Activated CD4-positive, alpha-beta memory T cell treated with anti-CD3 and anti-CD28 coated beads for 36 hours (primary cell): ENCODE measurements around the gene RAPGEF4. TPM values are rescaled to one million over a fixed set of nuclear protein-coding genes. Genes with fewer than 3 reads are reported as not detected.

Experiments used
- CTCF ChIA-PET: fragments of 350-600 bp; sonication (Branson Sonifier 250); formaldehyde crosslinking; loops from one replicate; lab custom pipeline; 2021; ENCODE audit warnings: antibody characterized with exemption, inconsistent platforms; lab: Charles Lee
- POLR2A ChIA-PET: fragments of 350-600 bp; sonication (Branson Sonifier 250); formaldehyde crosslinking; loops from one replicate; lab custom pipeline; 2021; ENCODE audit warnings: antibody characterized with exemption; lab: Charles Lee
- DNase-seq: peaks from one replicate; pipeline ENCODE4 v3.0.0-alpha.2; 2020
- H3K27ac Mint-ChIP-seq: one replicate; pipeline ENCODE4 v1.8.0; 2021; ENCODE audit warnings: mixed read lengths
- H3K27me3 Mint-ChIP-seq: one replicate; pipeline ENCODE4 v1.8.0; 2021; ENCODE audit warnings: mixed read lengths
- H3K36me3 Mint-ChIP-seq: one replicate; pipeline ENCODE4 v1.8.0; 2021; ENCODE audit warnings: mixed read lengths
- H3K4me1 Mint-ChIP-seq: one replicate; pipeline ENCODE4 v1.8.0; 2021; ENCODE audit warnings: low read depth, mixed read lengths
- H3K4me3 Mint-ChIP-seq: one replicate; pipeline ENCODE4 v1.8.0; 2021; ENCODE audit warnings: mild to moderate bottlenecking, mixed read lengths
- H3K9me3 Mint-ChIP-seq: one replicate; pipeline ENCODE4 v1.8.0; 2021; ENCODE audit warnings: mixed read lengths
- intact Hi-C: fragments of 100-400 bp; cut with micrococcal nuclease; formaldehyde crosslinking; loops from one replicate; pipeline ENCODE4 v1.15.1; 2023
- total RNA-seq, 2 experiments: library from RNA; stranded (reverse); gene quantifications; one replicate each; pipeline ENCODE4 v1.2.3, GENCODE V29; 2021

RAPGEF4 gene
- total RNA-seq, 2 experiments from 2014 or later: 0.21 TPM; not detected in 1

- H3K27me3 Mint-ChIP-seq: peaks cover 4% of the 10 kb centered on the region
- intact Hi-C loops: loop anchor here (2.0 to 10.0 kb wide), 2 partner anchors 117 to 535 kb away; no protein-coding TSS in a partner anchor
- no peaks in the 10 kb centered on the region for H3K4me1 Mint-ChIP-seq
- POLR2A ChIA-PET: no interaction called here
- CTCF ChIA-PET: interaction anchor here (0.6 to 2.9 kb wide), 10 partner anchors 10 to 1894 kb away, joined by 3 to 19 read pairs (median 4); no protein-coding TSS in a partner anchor
- no peaks in the 10 kb centered on the region for H3K9me3 Mint-ChIP-seq
- H3K4me3 Mint-ChIP-seq: no peak overlapping the region
- DNase-seq: no peak
- no peak overlapping the region for H3K27ac Mint-ChIP-seq
- no peaks in the 10 kb centered on the region for H3K36me3 Mint-ChIP-seq
These were observed 25.9 kb upstream of the RAPGEF4 start for GRCh38 chr2:172709566-172710291.

- Mint-ChIP-seq H3K4me3 (no peak overlapping the region), H3K4me1 (no peaks in the 10 kb centered on the region), H3K27me3 (peaks cover 3% of the 10 kb centered on the region), H3K27ac (no peak overlapping the region), H3K9me3 (no peaks in the 10 kb centered on the region), H3K36me3 (no peaks in the 10 kb centered on the region)
- intact Hi-C loops: loop anchor here (2.0 kb wide), 1 partner anchor 118 kb away; no protein-coding TSS in a partner anchor
- DNase-seq: peak; percentile 44
- ChIA-PET POLR2A (no interaction called here), CTCF (interaction anchor here (0.6 to 2.9 kb wide), 14 partner anchors 9 to 219 kb away, joined by 3 to 19 read pairs (median 4); no protein-coding TSS in a partner anchor)
These were observed 25.0 kb upstream of the RAPGEF4 start for GRCh38 chr2:172710584-172711047.

GRCh38 chr2:172711110-172711509, 24.5 kb upstream of the RAPGEF4 start:
- no peak for DNase-seq
- no peak overlapping the region for H3K27ac Mint-ChIP-seq

GRCh38 chr2:172712251-172712650, 23.4 kb upstream of the RAPGEF4 start:
- no peak for DNase-seq
- Mint-ChIP-seq H3K27ac (no peak overlapping the region), H3K27me3 (peaks cover 1% of the 10 kb centered on the region), H3K9me3 (no peaks in the 10 kb centered on the region), H3K4me1 (no peaks in the 10 kb centered on the region), H3K4me3 (no peak overlapping the region), H3K36me3 (no peaks in the 10 kb centered on the region)
- ChIA-PET POLR2A (no interaction called here), CTCF (interaction anchor here (1.2 kb wide), 1 partner anchor 8 kb away, joined by 3 read pairs; no protein-coding TSS in a partner anchor)
- intact Hi-C loops: no loop called here

More at GRCh38 chr2:172711110-172711509, 24.5 kb upstream of the RAPGEF4 start:
- CTCF ChIA-PET: interaction anchor here (0.6 to 2.9 kb wide), 13 partner anchors 8 to 219 kb away, joined by 3 to 19 read pairs (median 4); no protein-coding TSS in a partner anchor
- Mint-ChIP-seq H3K4me1 (no peaks in the 10 kb centered on the region), H3K36me3 (no peaks in the 10 kb centered on the region), H3K27me3 (peaks cover 3% of the 10 kb centered on the region), H3K4me3 (no peak overlapping the region), H3K9me3 (no peaks in the 10 kb centered on the region)
- intact Hi-C loops: loop anchor here (2.0 kb wide), 1 partner anchor 118 kb away; no protein-coding TSS in a partner anchor
- POLR2A ChIA-PET: no interaction called here

- intact Hi-C loops: no loop called here
- ChIA-PET CTCF (interaction anchor here (1.2 kb wide), 1 partner anchor 9 kb away, joined by 3 read pairs; no protein-coding TSS in a partner anchor), POLR2A (no interaction called here)
- no peak overlapping the region for H3K27ac Mint-ChIP-seq
- H3K9me3 Mint-ChIP-seq: no peaks in the 10 kb centered on the region
- DNase-seq: no peak
- no peaks in the 10 kb centered on the region for H3K36me3 Mint-ChIP-seq
- H3K4me3 Mint-ChIP-seq: no peak overlapping the region
- H3K27me3 Mint-ChIP-seq: peaks cover 1% of the 10 kb centered on the region
- H3K4me1 Mint-ChIP-seq: no peaks in the 10 kb centered on the region
These were observed 22.2 kb upstream of the RAPGEF4 start for GRCh38 chr2:172713365-172713875.

- DNase-seq: no peak
- intact Hi-C loops: no loop called here
- POLR2A ChIA-PET: no interaction called here
- Mint-ChIP-seq H3K4me3 (no peak overlapping the region), H3K9me3 (peaks cover 17% of the 10 kb centered on the region), H3K4me1 (no peaks in the 10 kb centered on the region), H3K27me3 (peaks cover 6% of the 10 kb centered on the region), H3K36me3 (peaks cover 4% of the 10 kb centered on the region), H3K27ac (no peak overlapping the region)
- CTCF ChIA-PET: no interaction called here
These were observed 13.2 kb upstream of the RAPGEF4 start for GRCh38 chr2:172722481-172722880.

GRCh38 chr2:172723286-172723685, 12.4 kb upstream of the RAPGEF4 start:
- Mint-ChIP-seq H3K9me3 (peaks cover 17% of the 10 kb centered on the region), H3K27ac (no peak overlapping the region), H3K36me3 (peaks cover 4% of the 10 kb centered on the region), H3K4me3 (no peak overlapping the region), H3K27me3 (peaks cover 6% of the 10 kb centered on the region), H3K4me1 (no peaks in the 10 kb centered on the region)
- intact Hi-C loops: no loop called here
- no peak for DNase-seq
- ChIA-PET CTCF (no interaction called here), POLR2A (no interaction called here)

GRCh38 chr2:172724724-172725123, 10.9 kb upstream of the RAPGEF4 start:
- no peak overlapping the region for H3K27ac Mint-ChIP-seq
- no peak for DNase-seq
- POLR2A ChIA-PET: no interaction called here
- H3K36me3 Mint-ChIP-seq: peaks cover 4% of the 10 kb centered on the region
- H3K9me3 Mint-ChIP-seq: peaks cover 14% of the 10 kb centered on the region
- intact Hi-C loops: no loop called here
- H3K4me1 Mint-ChIP-seq: no peaks in the 10 kb centered on the region
- CTCF ChIA-PET: interaction anchor here (1.0 kb wide), 1 partner anchor 15 kb away, joined by 4 read pairs; no protein-coding TSS in a partner anchor
- H3K27me3 Mint-ChIP-seq: peaks cover 6% of the 10 kb centered on the region
- no peak overlapping the region for H3K4me3 Mint-ChIP-seq

GRCh38 chr2:172725284-172725683, 10.4 kb upstream of the RAPGEF4 start:
- H3K27me3 Mint-ChIP-seq: peaks cover 8% of the 10 kb centered on the region
- DNase-seq: no peak
- CTCF ChIA-PET: no interaction called here
- H3K9me3 Mint-ChIP-seq: peaks cover 10% of the 10 kb centered on the region
- H3K27ac Mint-ChIP-seq: no peak overlapping the region
- peaks cover 4% of the 10 kb centered on the region for H3K36me3 Mint-ChIP-seq
- H3K4me3 Mint-ChIP-seq: no peak overlapping the region
- intact Hi-C loops: no loop called here
- POLR2A ChIA-PET: no interaction called here
- no peaks in the 10 kb centered on the region for H3K4me1 Mint-ChIP-seq

- CTCF ChIA-PET: no interaction called here
- H3K36me3 Mint-ChIP-seq: peaks cover 3% of the 10 kb centered on the region
- intact Hi-C loops: no loop called here
These were observed 9.9 kb upstream of the RAPGEF4 start for GRCh38 chr2:172725746-172726145.

GRCh38 chr2:172726172-172726735, 9.4 kb upstream of the RAPGEF4 start:
- Mint-ChIP-seq H3K4me3 (no peak overlapping the region), H3K27me3 (peaks cover 9% of the 10 kb centered on the region), H3K27ac (no peak overlapping the region), H3K4me1 (no peaks in the 10 kb centered on the region), H3K36me3 (no peaks in the 10 kb centered on the region), H3K9me3 (peaks cover under 1% of the 10 kb centered on the region)
- CTCF ChIA-PET: no interaction called here
- intact Hi-C loops: no loop called here
- POLR2A ChIA-PET: no interaction called here
- no peak for DNase-seq

More at GRCh38 chr2:172725746-172726145, 9.9 kb upstream of the RAPGEF4 start:
- peaks cover 5% of the 10 kb centered on the region for H3K9me3 Mint-ChIP-seq
- H3K4me3 Mint-ChIP-seq: no peak overlapping the region
- no peak overlapping the region for H3K27ac Mint-ChIP-seq
- no peak for DNase-seq
- POLR2A ChIA-PET: no interaction called here
- H3K4me1 Mint-ChIP-seq: no peaks in the 10 kb centered on the region
- H3K27me3 Mint-ChIP-seq: peaks cover 8% of the 10 kb centered on the region

- Mint-ChIP-seq H3K9me3 (no peaks in the 10 kb centered on the region), H3K4me3 (no peak overlapping the region), H3K4me1 (no peaks in the 10 kb centered on the region), H3K36me3 (no peaks in the 10 kb centered on the region), H3K27me3 (peaks cover 25% of the 10 kb centered on the region), H3K27ac (no peak overlapping the region)
- ChIA-PET CTCF (interaction anchor here (0.9 kb wide), 1 partner anchor 28 kb away, joined by 3 read pairs; no protein-coding TSS in a partner anchor), POLR2A (no interaction called here)
- no peak for DNase-seq
- intact Hi-C loops: no loop called here
These were observed 5.2 kb upstream of the RAPGEF4 start for GRCh38 chr2:172730411-172730810.
